Lower leg skin (tissue), 4 donors: Measurements from ENCODE around the gene ZNF460. TPM values are rescaled to one million over a fixed set of nuclear protein-coding genes. Genes with fewer than 3 reads are reported as not detected.

Experiments used
- DNase-seq, 2 donors: peaks; one replicate each; pipeline ENCODE4 v3.0.0-alpha.2; 2019; ENCODE audit warnings: low spot score in 2 of 2
- H3K4me3 ChIP-seq: fragments of 200-600 bp; sonication (generic); 2 replicates; pipeline ENCODE4 v1.5.1; 2017; ENCODE audit warnings: mild to moderate bottlenecking, low read depth; ENCODE audit not compliant: poor library complexity, severe bottlenecking
- CTCF ChIP-seq, 3 donors: fragments of 450-650 bp; IDR thresholded peaks; one replicate each; pipeline ENCODE4 v1.5.1; 2016; ENCODE audit warnings: antibody characterized with exemption in 3 of 3, mild to moderate bottlenecking in 3 of 3, moderate library complexity in 2 of 3
- POLR2A ChIP-seq, 2 donors: fragments of 450-650 bp; IDR thresholded peaks; one replicate each; pipeline ENCODE4 v1.6.1; 2016 to 2017; ENCODE audit warnings: antibody characterized with exemption in 2 of 2, mild to moderate bottlenecking in 1 of 2, moderate library complexity in 1 of 2
- WGBS, 2 donors: methylation state at CpG; one replicate each; pipeline ENCODE4 v1.1.5; 2018; 5-methylcytosine and 5-hydroxymethylcytosine counted together
- intact Hi-C: fragments of 100-400 bp; cut with DNase I; formaldehyde crosslinking; loops from one replicate; pipeline ENCODE4 v1.15.0; 2023; ENCODE audit warnings: low total_unique reads
- total RNA-seq, 4 donors: library from RNA; depleted of rRNA; stranded (reverse); fragments of >200 nt; gene quantifications; one replicate each; pipeline ENCODE4 v1.1.0, GENCODE V29; 2016

The ZNF460 gene
- total RNA-seq, 4 donors from 2014 or later, result 57.6 to 71.0 (median 65.5) TPM

- no peak overlapping the region for H3K4me3 ChIP-seq
- no peak for DNase-seq
- intact Hi-C loops, result no loop called here
- no peak for TF ChIP-seq POLR2A (IDR thresholded peaks at IDR 0.05)
- no peak for TF ChIP-seq CTCF (IDR thresholded peaks at IDR 0.05)
- 77 to 88% methylated on average over 7 of the region's 7 CpGs for WGBS, 2 donors
Measured at GRCh38 chr19:57302727-57303401, 22.6 kb downstream of the ZNF460 start.

- no peak for DNase-seq
- 0 to 45% methylated on average over 1 of the region's 1 CpG for WGBS, 2 donors
- intact Hi-C loops, result no loop called here
- H3K4me3 ChIP-seq, result no peak overlapping the region
- TF ChIP-seq POLR2A (IDR thresholded peaks at IDR 0.05) (no peak), CTCF (IDR thresholded peaks at IDR 0.05) (no peak)
Measured at GRCh38 chr19:57305056-57305455, 24.8 kb downstream of the ZNF460 start.

GRCh38 chr19:57308514-57308913 lies 28.2 kb downstream of the ZNF460 start:
- TF ChIP-seq POLR2A (IDR thresholded peaks at IDR 0.05), result no peak
- TF ChIP-seq CTCF (IDR thresholded peaks at IDR 0.05), result no peak
- no peak for DNase-seq
- no peak overlapping the region for H3K4me3 ChIP-seq
- intact Hi-C loops, result no loop called here

- 74 to 75% methylated on average over 2 of the region's 2 CpGs for WGBS, 2 donors
- no peak overlapping the region for H3K4me3 ChIP-seq
- TF ChIP-seq CTCF (IDR thresholded peaks at IDR 0.05), result no peak
- no peak for TF ChIP-seq POLR2A (IDR thresholded peaks at IDR 0.05)
- no peak for DNase-seq
- intact Hi-C loops, result no loop called here
Measured at GRCh38 chr19:57310792-57311191, 30.5 kb downstream of the ZNF460 start.

GRCh38 chr19:57314146-57314545 lies 33.9 kb downstream of the ZNF460 start:
- intact Hi-C loops, result no loop called here
- DNase-seq, result no peak
- 68 to 78% methylated on average over 4 of the region's 4 CpGs for WGBS, 2 donors
- TF ChIP-seq CTCF (IDR thresholded peaks at IDR 0.05), result no peak
- TF ChIP-seq POLR2A (IDR thresholded peaks at IDR 0.05), result no peak
- no peak overlapping the region for H3K4me3 ChIP-seq

- DNase-seq, result no peak
- H3K4me3 ChIP-seq, result no peak overlapping the region
- TF ChIP-seq CTCF (IDR thresholded peaks at IDR 0.05) (no peak), POLR2A (IDR thresholded peaks at IDR 0.05) (no peak)
- WGBS, 2 donors, result 7 to 15% methylated on average over 28 to 29 of the region's 29 CpGs
- intact Hi-C loops, result no loop called here
Measured at GRCh38 chr19:57317503-57317902, 37.2 kb downstream of the ZNF460 start.
